HK-2 (cell line): ENCODE data around the gene SPX.

ENCODE experiments used
- DNase-seq: peaks from one replicate; pipeline ENCODE4 v3.0.0-alpha.2; 2018; ENCODE audit not compliant: unreplicated experiment

Gene SPX

DNA sequence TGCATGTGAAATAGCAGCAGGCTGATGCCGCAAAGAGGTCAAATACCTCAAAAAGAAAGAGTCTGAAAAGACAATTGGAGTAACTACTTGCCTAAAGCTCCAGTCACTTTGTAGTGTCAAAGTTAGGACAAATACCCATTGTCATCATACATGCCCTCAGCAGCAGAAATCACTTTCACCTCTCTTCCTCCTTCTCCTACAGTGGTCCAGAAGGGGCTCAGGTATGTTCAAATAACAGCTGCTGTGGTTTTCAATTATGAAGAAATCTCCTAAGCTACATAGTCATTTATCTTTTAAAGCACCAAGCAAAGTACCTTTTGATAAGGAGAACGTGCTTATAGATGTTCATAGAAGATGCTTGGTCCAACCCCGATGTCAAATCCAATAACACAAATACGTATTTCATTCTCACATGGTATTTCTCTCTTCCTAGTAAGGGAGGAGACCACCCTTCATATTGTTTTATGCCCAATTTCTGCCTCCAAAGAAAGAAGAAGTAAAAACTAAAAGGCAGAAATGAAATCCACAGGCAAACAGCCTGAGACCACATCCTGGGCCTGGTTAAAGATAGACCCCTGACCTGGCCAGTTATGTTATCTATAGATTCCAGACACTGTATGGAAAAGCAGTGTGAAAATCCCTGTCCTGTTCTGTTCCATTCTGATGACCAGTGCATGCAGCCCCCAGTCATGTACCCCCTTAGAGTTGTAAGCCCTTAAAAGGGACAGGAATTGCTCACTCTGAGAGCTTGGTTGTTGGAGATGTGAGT lies 54.8 kb downstream of the SPX start:
- no peak for DNase-seq
